SU-DHL-6 (cell line): ENCODE measurements around the gene SNX18.

Experiments
- H2AFZ ChIP-seq: fragments of 200-600 bp; sonication (generic); 2 replicates; pipeline ENCODE4 v1.6.1; 2014; ENCODE audit warnings: low read depth, mild to moderate bottlenecking, moderate library complexity, mixed read lengths, antibody characterized with exemption, low read length; ENCODE audit not compliant: severe bottlenecking
- H3F3A ChIP-seq: fragments of 200-600 bp; shearing (Covaris generic); 2 replicates; pipeline ENCODE4 v1.6.0; 2016; ENCODE audit warnings: antibody characterized with exemption, mild to moderate bottlenecking; ENCODE audit not compliant: insufficient read depth
- H3K27ac ChIP-seq: fragments of 200-600 bp; sonication (generic); 2 replicates; pipeline ENCODE4 v1.5.1; 2016; ENCODE audit warnings: low read depth, mild to moderate bottlenecking, low read length, moderate library complexity, mixed read lengths
- H3K27me3 ChIP-seq: fragments of 200-600 bp; sonication (generic), shearing (Covaris generic); 2 replicates; pipeline ENCODE4 v1.6.0; 2014; ENCODE audit warnings: mild to moderate bottlenecking, low read length
- H3K36me3 ChIP-seq: fragments of 200-600 bp; sonication (generic); 2 replicates; pipeline ENCODE4 v1.6.1; 2014; ENCODE audit warnings: mild to moderate bottlenecking, low read length, mixed read lengths
- H3K4me2 ChIP-seq: fragments of 300-600, 200-600 bp; shearing (Covaris generic), sonication (generic); 2 replicates; pipeline ENCODE4 v1.6.0; 2014; ENCODE audit warnings: low read length, low read depth, mild to moderate bottlenecking; ENCODE audit not compliant: poor library complexity, severe bottlenecking
- H3K4me3 ChIP-seq: fragments of 200-600 bp; sonication (generic); 2 replicates; pipeline ENCODE4 v1.5.1; 2014; ENCODE audit warnings: antibody characterized with exemption, low read length, mild to moderate bottlenecking, mixed read lengths; ENCODE audit not compliant: insufficient read depth, poor library complexity, severe bottlenecking
- H3K79me2 ChIP-seq: fragments of 200-600 bp; sonication (generic); 2 replicates; pipeline ENCODE4 v1.6.1; 2014; ENCODE audit warnings: mild to moderate bottlenecking, low read length, moderate library complexity; ENCODE audit not compliant: insufficient read depth
- H3K9ac ChIP-seq: fragments of 200-600 bp; sonication (generic); 2 replicates; pipeline ENCODE4 v1.7.0; 2014; ENCODE audit warnings: mild to moderate bottlenecking, low read length
- H3K9me2 ChIP-seq: fragments of 200-600 bp; sonication (generic); replicated peaks from 2 replicates; pipeline ENCODE4 v1.6.1; 2014; ENCODE audit warnings: low read length; ENCODE audit not compliant: insufficient read depth
- H3K9me3 ChIP-seq: fragments of 200-600 bp; sonication (generic); 2 replicates; pipeline ENCODE4 v1.6.1; 2014; ENCODE audit warnings: low read length, mixed read lengths; ENCODE audit not compliant: insufficient read depth
- H4K20me1 ChIP-seq: fragments of 200-600 bp; sonication (generic); 2 replicates; pipeline ENCODE4 v1.6.1; 2014; ENCODE audit warnings: low read depth, mild to moderate bottlenecking, antibody characterized with exemption, low read length, moderate library complexity, mixed read lengths
- EZH2phosphoT487 ChIP-seq: fragments of 200-600 bp; sonication (generic), shearing (Covaris generic); conservative IDR thresholded peaks from 2 replicates; pipeline ENCODE4 v1.6.1; 2018; ENCODE audit warnings: mild to moderate bottlenecking, antibody characterized with exemption, low read length, moderate library complexity, mixed read lengths
- TF ChIP-seq, protein P1 (sequence below): fragments of 200-600 bp; sonication (generic); IDR thresholded peaks from one replicate; pipeline ENCODE4 v1.5.1; 2017; ENCODE audit warnings: antibody characterized with exemption, mild to moderate bottlenecking, low read length, moderate library complexity; ENCODE audit not compliant: insufficient read depth, poor library complexity, severe bottlenecking

SNX18 gene

GRCh38 chr5:54579591-54580295 is 62.2 kb downstream of the SNX18 start:
- no peak overlapping the region for H2AFZ ChIP-seq
- no peaks in the 10 kb centered on the region for H3K27me3 ChIP-seq
- TF ChIP-seq EZH2phosphoT487 = no peak
- TF ChIP-seq, protein P1, sequence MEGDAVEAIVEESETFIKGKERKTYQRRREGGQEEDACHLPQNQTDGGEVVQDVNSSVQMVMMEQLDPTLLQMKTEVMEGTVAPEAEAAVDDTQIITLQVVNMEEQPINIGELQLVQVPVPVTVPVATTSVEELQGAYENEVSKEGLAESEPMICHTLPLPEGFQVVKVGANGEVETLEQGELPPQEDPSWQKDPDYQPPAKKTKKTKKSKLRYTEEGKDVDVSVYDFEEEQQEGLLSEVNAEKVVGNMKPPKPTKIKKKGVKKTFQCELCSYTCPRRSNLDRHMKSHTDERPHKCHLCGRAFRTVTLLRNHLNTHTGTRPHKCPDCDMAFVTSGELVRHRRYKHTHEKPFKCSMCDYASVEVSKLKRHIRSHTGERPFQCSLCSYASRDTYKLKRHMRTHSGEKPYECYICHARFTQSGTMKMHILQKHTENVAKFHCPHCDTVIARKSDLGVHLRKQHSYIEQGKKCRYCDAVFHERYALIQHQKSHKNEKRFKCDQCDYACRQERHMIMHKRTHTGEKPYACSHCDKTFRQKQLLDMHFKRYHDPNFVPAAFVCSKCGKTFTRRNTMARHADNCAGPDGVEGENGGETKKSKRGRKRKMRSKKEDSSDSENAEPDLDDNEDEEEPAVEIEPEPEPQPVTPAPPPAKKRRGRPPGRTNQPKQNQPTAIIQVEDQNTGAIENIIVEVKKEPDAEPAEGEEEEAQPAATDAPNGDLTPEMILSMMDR = no peak

GRCh38 chr5:54580997-54581811 is 63.6 kb downstream of the SNX18 start:
- Histone ChIP-seq H3K9me2 (no peaks in the 10 kb centered on the region), H4K20me1 (no peaks in the 10 kb centered on the region), H3K9ac (no peak overlapping the region), H3F3A (no peaks in the 10 kb centered on the region), H3K27ac (no peak overlapping the region), H3K79me2 (no peaks in the 10 kb centered on the region), H3K4me2 (no peak overlapping the region), H3K4me3 (no peak overlapping the region), H3K9me3 (no peaks in the 10 kb centered on the region), H2AFZ (no peak overlapping the region), H3K27me3 (no peaks in the 10 kb centered on the region), H3K36me3 (no peaks in the 10 kb centered on the region)
- TF ChIP-seq, protein P1 = no peak
- no peak for TF ChIP-seq EZH2phosphoT487

More at GRCh38 chr5:54579591-54580295, 62.2 kb downstream of the SNX18 start:
- no peaks in the 10 kb centered on the region for H3K9me2 ChIP-seq
- H3K36me3 ChIP-seq = no peaks in the 10 kb centered on the region
- no peaks in the 10 kb centered on the region for H3F3A ChIP-seq
- no peak overlapping the region for H3K4me3 ChIP-seq
- no peaks in the 10 kb centered on the region for H4K20me1 ChIP-seq
- H3K9ac ChIP-seq = no peak overlapping the region
- H3K4me2 ChIP-seq = no peak overlapping the region
- no peak overlapping the region for H3K27ac ChIP-seq
- H3K9me3 ChIP-seq = no peaks in the 10 kb centered on the region
- H3K79me2 ChIP-seq = no peaks in the 10 kb centered on the region

DNA sequence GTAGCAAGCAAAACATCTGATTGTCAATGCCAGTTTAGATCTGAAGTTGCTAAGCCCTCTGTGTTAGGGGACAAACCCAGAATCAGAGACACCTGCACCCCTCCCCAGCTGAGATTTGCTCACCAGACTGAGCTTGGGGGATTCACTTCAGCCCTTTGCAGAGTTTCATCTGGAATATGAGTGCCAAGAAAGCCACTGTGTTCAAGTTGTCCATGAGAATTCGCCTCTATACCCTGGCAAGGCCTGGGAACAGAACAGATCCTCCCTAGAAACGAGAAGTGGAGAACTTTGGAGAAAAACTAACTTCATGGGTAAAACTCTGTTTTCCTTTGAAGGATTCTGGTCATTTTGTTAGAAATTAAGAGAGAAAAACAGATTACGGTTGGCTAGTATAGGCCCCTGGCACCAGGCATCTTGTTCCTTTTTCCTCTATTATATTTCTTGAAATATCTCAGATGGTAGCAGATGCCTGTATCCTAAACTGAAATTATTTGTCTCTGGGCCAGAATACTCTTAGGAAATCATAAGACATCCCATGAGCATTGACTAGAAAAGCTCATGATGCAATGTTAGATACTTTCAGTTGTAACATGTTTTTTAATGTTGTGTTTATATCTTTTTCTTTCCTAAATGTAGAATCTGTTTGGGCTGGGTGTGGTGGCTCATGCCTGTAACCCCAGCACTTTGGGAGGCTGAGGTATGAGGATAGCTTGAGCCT is 64.4 kb downstream of the SNX18 start:
- H3K27ac ChIP-seq = no peak overlapping the region
- TF ChIP-seq, protein P1 = no peak
- H3K9me2 ChIP-seq = no peaks in the 10 kb centered on the region
- H3K36me3 ChIP-seq = no peaks in the 10 kb centered on the region
- no peaks in the 10 kb centered on the region for H3K27me3 ChIP-seq
- H3K4me2 ChIP-seq = no peak overlapping the region
- H2AFZ ChIP-seq = no peak overlapping the region
- no peaks in the 10 kb centered on the region for H3K9me3 ChIP-seq
- no peaks in the 10 kb centered on the region for H4K20me1 ChIP-seq
- H3K4me3 ChIP-seq = no peak overlapping the region
- no peaks in the 10 kb centered on the region for H3K79me2 ChIP-seq
- no peak overlapping the region for H3K9ac ChIP-seq
- H3F3A ChIP-seq = no peaks in the 10 kb centered on the region
